A673 (cell line): ENCODE data around the gene METTL23.

Source experiments
- EZH2 ChIP-seq: fragments of 200-600 bp; sonication (generic); IDR thresholded peaks from 2 replicates; pipeline ENCODE4 v1.6.1; 2017; ENCODE audit warnings: borderline replicate concordance, low read depth, mild to moderate bottlenecking, mixed read lengths, antibody characterized with exemption, low read length; ENCODE audit not compliant: poor library complexity, severe bottlenecking
- TF ChIP-seq, protein P1 (sequence below): fragments of 300-800, 200-600 bp; sonication (generic); conservative IDR thresholded peaks from 2 replicates; pipeline ENCODE4 v1.5.1; 2017; ENCODE audit warnings: low read depth, mild to moderate bottlenecking, antibody characterized with exemption, low read length, moderate library complexity, mixed read lengths

- no peak for TF ChIP-seq EZH2
- TF ChIP-seq, protein P1, sequence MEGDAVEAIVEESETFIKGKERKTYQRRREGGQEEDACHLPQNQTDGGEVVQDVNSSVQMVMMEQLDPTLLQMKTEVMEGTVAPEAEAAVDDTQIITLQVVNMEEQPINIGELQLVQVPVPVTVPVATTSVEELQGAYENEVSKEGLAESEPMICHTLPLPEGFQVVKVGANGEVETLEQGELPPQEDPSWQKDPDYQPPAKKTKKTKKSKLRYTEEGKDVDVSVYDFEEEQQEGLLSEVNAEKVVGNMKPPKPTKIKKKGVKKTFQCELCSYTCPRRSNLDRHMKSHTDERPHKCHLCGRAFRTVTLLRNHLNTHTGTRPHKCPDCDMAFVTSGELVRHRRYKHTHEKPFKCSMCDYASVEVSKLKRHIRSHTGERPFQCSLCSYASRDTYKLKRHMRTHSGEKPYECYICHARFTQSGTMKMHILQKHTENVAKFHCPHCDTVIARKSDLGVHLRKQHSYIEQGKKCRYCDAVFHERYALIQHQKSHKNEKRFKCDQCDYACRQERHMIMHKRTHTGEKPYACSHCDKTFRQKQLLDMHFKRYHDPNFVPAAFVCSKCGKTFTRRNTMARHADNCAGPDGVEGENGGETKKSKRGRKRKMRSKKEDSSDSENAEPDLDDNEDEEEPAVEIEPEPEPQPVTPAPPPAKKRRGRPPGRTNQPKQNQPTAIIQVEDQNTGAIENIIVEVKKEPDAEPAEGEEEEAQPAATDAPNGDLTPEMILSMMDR, result no peak
Measured at GRCh38 chr17:76738468-76738850, 11.8 kb downstream of the METTL23 start.
